ENCODE measurements around the gene HOXC11. TPM values are rescaled to one million over a fixed set of nuclear protein-coding genes. Genes with fewer than 3 reads are reported as not detected.

The HOXC11 gene
- not detected in 2 replicates for total RNA-seq (ENCODE audit: low replicate concordance)

DNA sequence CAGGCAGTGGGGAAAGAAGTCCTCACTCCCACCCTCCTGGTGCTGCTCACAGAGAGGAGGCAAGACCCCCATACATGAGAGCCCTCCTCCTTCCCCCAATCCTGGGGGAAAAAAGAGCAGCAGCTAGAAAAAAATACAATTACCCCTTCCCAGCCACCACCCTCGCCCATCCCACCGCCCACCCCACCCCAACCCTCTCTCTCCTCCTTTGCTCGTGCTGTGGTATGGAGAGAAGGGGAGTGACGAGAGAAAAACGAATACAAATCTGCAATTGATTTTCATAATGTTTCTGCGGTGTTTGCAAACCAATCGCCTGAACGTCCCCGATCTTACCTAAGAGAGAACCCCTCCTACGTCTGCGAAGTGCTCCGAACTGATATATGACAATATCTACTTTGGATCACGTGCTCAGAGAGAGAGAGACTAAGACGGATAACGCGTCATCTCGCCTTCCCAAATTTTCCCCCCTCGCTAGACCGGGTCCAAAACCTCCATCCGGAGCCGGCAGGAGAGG lies at the start of gene HOXC11:
Gene HOXC11, plus strand, starts transcription at position 405 of the 514 bp plus-strand sequence. CDS start 116 bp downstream, outside the sequence.

DNA sequence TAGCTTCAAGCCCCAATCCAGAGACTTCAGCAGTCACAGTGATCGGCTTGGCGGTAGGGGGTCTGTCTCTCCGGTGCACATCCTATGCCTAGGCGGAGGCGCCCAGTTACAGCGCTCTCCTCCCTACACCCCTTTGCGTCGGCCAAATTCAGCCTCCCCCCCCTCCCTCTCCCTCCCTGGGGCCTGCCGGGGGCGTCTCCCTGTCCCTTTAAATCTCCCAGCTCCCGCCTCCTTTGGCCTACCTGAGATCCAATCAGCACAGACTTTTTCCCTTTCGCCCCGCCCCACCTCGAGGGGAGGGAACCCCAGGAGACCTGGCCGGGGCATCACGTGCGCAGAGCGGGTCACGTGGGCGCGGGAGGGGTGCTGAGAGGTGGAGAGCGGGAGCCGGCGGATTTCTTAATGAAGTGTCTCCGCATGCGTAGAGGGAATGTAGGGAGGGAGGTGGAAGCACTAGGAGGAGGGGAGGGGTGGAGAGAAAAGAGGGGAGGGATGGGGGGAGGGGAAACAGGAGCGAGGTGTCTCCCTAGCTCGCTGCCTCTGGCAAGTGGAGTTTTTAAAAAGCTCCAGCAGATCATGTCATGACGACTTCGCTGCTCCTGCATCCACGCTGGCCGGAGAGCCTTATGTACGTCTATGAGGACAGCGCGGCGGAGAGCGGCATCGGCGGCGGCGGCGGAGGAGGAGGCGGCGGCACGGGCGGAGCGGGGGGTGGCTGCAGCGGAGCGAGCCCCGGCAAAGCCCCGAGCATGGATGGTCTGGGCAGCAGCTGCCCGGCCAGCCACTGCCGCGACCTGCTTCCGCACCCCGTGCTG lies 34.4 kb upstream of the HOXC11 start, which contains the start of gene HOXC13:
Gene HOXC13, plus strand, starts transcription at position 506 of the 815 bp plus-strand sequence. Its CDS starts 76 bp downstream, at position 582.

DNA sequence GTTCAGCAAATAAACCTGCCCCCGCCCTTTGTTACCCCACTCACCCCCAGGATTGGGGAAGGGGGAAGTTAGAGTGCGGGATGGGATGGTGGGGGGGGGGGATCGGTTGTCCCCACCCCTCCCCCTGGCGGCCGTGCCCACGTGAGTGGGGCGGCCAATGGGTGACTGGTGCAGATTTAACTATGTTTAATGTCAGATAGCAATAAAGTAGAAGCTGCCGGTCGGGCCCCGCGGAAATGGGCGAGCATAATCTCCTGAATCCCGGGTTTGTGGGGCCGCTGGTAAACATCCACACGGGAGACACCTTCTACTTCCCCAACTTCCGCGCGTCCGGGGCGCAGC lies 18.3 kb upstream of the HOXC11 start, which contains the start of gene HOXC12:
Gene HOXC12, plus strand, starts transcription at position 210 of the 342 bp plus-strand sequence. Its CDS starts 27 bp downstream, at position 237.

DNA sequence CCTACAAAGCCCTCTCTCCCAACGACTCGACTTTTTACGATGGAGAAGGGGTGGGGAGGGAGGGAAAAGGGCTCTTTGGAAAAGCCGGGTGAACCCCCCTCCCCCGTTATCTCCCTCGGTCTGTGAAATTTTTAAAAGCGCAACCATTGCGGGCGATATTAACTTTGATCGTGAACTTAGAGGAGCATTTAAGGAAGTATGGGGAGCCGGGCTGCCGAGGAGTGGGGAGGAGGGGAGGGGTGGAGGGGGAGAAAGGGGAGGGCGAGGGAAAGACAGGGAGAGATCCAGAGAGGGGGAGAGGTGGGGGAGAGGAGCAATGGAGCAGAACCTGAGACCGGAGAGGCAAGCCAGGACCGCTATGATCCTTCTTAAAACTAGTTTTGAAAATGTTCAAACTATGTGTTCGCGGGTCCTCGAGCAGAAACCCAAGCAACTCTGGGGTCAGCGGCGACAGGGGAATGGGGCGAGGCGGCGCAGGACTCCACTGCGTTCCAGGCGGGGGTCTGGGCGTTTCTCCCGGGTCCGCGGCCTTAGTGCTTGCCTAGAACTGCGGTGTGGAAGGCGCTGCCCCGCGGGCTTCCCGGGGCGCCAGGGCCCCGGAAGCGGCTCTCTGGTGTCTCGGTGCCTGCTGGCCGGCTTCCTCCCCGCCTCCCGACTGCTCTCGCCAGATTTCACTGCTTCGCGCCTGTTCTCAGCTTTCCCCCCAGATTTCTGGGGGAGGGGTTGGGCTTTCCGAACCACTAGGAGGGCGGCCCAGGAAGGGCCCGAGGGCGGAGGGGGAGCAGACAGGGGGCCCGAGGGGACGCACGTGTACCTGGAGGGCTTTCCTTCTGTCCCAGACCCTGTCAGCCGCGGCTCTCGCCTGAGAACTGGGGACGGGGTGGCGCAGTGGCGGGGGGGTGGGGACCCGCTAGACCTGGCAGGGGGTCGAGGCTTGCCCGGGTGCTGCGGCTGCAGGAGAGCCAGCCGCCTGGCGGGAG lies 1.4 kb downstream of the HOXC11 start, which contains the start of gene HOTAIR:
Gene HOTAIR, minus strand, starts transcription at position 871 of the 980 bp plus-strand sequence.

DNA sequence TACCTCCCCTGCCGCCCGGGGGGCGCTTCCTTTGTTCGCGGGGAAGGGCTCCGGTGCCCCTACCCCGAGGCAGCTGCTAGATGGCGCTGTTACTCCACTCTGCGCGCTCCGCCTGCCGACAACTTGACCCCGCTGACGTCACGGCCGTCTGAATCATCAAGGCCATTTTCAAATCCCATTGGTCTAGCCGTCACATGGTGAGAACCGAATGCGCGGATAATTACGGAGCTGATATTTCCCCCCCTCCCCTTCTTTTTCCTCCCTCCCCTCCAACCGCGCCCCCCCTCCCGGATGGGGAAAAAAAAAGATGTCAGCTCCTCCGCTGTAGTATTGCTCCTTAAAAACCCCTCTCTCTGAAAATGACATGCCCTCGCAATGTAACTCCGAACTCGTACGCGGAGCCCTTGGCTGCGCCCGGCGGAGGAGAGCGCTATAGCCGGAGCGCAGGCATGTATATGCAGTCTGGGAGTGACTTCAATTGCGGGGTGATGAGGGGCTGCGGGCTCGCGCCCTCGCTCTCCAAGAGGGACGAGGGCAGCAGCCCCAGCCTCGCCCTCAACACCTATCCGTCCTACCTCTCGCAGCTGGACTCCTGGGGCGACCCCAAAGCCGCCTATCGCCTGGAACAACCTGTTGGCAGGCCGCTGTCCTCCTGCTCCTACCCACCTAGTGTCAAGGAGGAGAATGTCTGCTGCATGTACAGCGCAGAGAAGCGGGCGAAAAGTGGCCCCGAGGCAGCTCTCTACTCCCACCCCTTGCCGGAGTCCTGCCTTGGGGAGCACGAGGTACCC lies 12.2 kb downstream of the HOXC11 start, which contains the start of gene HOXC10:
Gene HOXC10, plus strand, starts transcription at position 246 of the 791 bp plus-strand sequence. Its CDS starts 114 bp downstream, at position 360.

DNA sequence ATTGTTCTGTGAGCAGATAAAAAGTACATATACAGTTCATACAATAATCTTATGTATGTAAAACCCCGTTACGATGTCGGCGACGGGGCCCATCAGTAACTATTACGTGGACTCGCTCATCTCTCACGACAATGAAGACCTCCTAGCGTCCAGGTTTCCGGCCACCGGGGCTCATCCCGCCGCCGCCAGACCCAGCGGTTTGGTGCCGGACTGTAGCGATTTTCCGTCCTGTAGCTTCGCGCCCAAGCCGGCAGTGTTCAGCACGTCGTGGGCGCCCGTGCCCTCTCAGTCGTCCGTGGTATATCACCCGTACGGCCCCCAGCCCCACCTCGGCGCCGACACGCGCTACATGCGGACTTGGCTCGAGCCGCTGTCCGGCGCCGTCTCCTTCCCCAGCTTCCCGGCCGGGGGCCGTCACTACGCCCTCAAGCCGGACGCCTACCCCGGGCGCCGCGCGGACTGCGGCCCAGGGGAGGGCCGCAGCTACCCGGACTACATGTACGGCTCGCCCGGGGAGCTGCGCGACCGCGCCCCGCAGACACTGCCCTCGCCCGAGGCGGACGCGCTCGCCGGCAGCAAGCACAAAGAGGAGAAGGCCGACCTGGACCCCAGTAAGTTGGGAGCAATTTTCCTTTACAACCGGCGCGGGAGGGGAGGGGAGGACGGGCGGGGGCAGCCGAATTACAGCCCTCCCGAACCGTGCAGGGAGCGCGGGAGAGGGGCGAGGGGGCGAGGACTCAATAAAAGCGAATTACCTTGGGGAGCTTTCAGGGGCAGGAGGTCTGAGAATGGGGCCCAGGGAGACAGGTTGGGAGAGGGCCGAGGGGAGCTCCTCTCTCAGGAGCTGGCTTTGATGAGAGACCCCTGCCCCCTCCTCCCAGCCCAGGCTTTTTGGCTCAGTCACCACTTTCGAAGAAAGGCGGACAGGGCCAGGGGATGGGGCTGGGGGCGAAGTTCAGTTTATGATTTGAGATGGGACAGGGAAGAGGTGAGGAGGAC lies 27.5 kb downstream of the HOXC11 start, which contains the start of gene HOXC9:
Gene HOXC9, plus strand, starts transcription at position 46 of the 999 bp plus-strand sequence. Its CDS starts 28 bp downstream, at position 74.

Other genes starting within 250 kb of the HOXC11 start
- 62.5 and 160 TPM in 2 replicates for gene CALCOCO1, start 245.7 kb upstream of the HOXC11 start, total RNA-seq (ENCODE audit: low replicate concordance)
- gene CISTR, start 221.1 kb upstream of the HOXC11 start, total RNA-seq (ENCODE audit: low replicate concordance): not detected in 2 replicates
- gene HOXC13, start 34.3 kb upstream of the HOXC11 start, total RNA-seq (ENCODE audit: low replicate concordance): not detected in 2 replicates
- not detected in 2 replicates for gene HOXC12, start 18.2 kb upstream of the HOXC11 start, total RNA-seq (ENCODE audit: low replicate concordance)
- not detected in 2 replicates for gene HOTAIR, start 1.8 kb downstream of the HOXC11 start, total RNA-seq (ENCODE audit: low replicate concordance)
- gene HOXC10, start 12.0 kb downstream of the HOXC11 start, total RNA-seq (ENCODE audit: low replicate concordance): not detected in 2 replicates
- 0.08 TPM in 1 of 2 replicates, not detected in the other for gene HOXC9, start 27.0 kb downstream of the HOXC11 start, total RNA-seq (ENCODE audit: low replicate concordance)
- gene HOXC8, start 35.9 kb downstream of the HOXC11 start, total RNA-seq (ENCODE audit: low replicate concordance): not detected in 2 replicates
- 0.35 TPM in 1 of 2 replicates, not detected in the other for gene HOXC6, start 55.3 kb downstream of the HOXC11 start, total RNA-seq (ENCODE audit: low replicate concordance)
- gene HOXC5, start 59.9 kb downstream of the HOXC11 start, total RNA-seq (ENCODE audit: low replicate concordance): 0.12 TPM in 1 of 2 replicates, not detected in the other
- gene HOXC4, start 80.7 kb downstream of the HOXC11 start, total RNA-seq (ENCODE audit: low replicate concordance): not detected in 2 replicates
- 9.6 and 24.5 TPM in 2 replicates for gene SMUG1, start 215.9 kb downstream of the HOXC11 start, total RNA-seq (ENCODE audit: low replicate concordance)

Measured in smooth muscle cell of the coronary artery (primary cell).